ENCODE measurements around the gene RALGAPA2.

The RALGAPA2 gene

GRCh38 chr20:20353576-20353975 is 358.9 kb downstream of the RALGAPA2 start:
- DNase-seq = no peak

- DNase-seq = no peak
These were observed 368.0 kb downstream of the RALGAPA2 start for GRCh38 chr20:20344476-20344875.

- DNase-seq = no peak
These were observed 368.5 kb downstream of the RALGAPA2 start for GRCh38 chr20:20343932-20344331.
